B cell (primary cell): Measurements from ENCODE around the gene TBC1D1. TPM values are rescaled to one million over a fixed set of nuclear protein-coding genes. Genes with fewer than 3 reads are reported as not detected.

Experiments used
- ATAC-seq: fragments of 200-7000 bp; cut with Tn5 transposase; one replicate; pipeline ENCODE4 v1.10.0; 2021; ENCODE audit warnings: low read depth, mild to moderate bottlenecking, moderate number of reproducible peaks, moderate library complexity
- CTCF ChIA-PET: fragments of 350-600 bp; sonication (Branson Sonifier 250); formaldehyde crosslinking; loops from one replicate; lab custom pipeline; 2021; ENCODE audit warnings: antibody characterized with exemption, inconsistent platforms; lab: Charles Lee
- POLR2A ChIA-PET: fragments of 350-600 bp; sonication (Branson Sonifier 250); formaldehyde crosslinking; loops from one replicate; lab custom pipeline; 2021; ENCODE audit warnings: antibody characterized with exemption; lab: Charles Lee
- DNase-seq: peaks from one replicate; pipeline ENCODE4 v3.0.0; 2013
- H2AFZ ChIP-seq: 2 replicates; pipeline ENCODE4 v1.6.1; 2012; ENCODE audit warnings: mild to moderate bottlenecking, low read depth, low read length; ENCODE audit not compliant: insufficient read depth, poor library complexity, severe bottlenecking
- H3K27ac ChIP-seq, 2 donors: 1 replicate in 1 of 2; 2 replicates in 1 of 2; pipeline ENCODE4 v1.5.1; 2012 to 2013; ENCODE audit warnings: low read length in 2 of 2, mild to moderate bottlenecking in 2 of 2, moderate library complexity in 1 of 2
- H3K27me3 ChIP-seq, 4 experiments: fragments of 200-600 bp in 1 of 4; sonication (generic) in 1 of 4; replicated peaks in 1 of 4; 1 replicate in 2 of 4; 2 replicates in 2 of 4; pipeline versions ENCODE4 v1.6.1 to v1.7.0; 2013 to 2016; ENCODE audit warnings: low read length in 3 of 4, mild to moderate bottlenecking in 2 of 4, mixed read lengths in 1 of 4, moderate library complexity in 1 of 4; ENCODE audit not compliant: insufficient read depth in 4 of 4, control insufficient read depth in 3 of 4; ENCODE audit errors: control extremely low read depth in 1 of 4
- H3K36me3 ChIP-seq, 2 experiments: replicated peaks in 1 of 2; 1 replicate in 1 of 2; 2 replicates in 1 of 2; pipeline versions ENCODE4 v1.6.1 to v1.7.1; 2013; ENCODE audit warnings: low read length in 1 of 2; ENCODE audit not compliant: insufficient read depth in 2 of 2, control insufficient read depth in 1 of 2; ENCODE audit errors: control extremely low read depth in 1 of 2, extremely low read depth in 1 of 2
- H3K4me1 ChIP-seq, 2 donors: fragments of 200-600 bp in 1 of 2; sonication (generic) in 1 of 2; 1 replicate in 1 of 2; 2 replicates in 1 of 2; pipeline versions ENCODE4 v1.5.1 to v1.6.1; 2013 to 2017; ENCODE audit warnings: low read length in 2 of 2; ENCODE audit not compliant: control insufficient read depth in 2 of 2, insufficient read depth in 2 of 2
- H3K4me2 ChIP-seq: replicated peaks from 2 replicates; pipeline ENCODE3; 2012; ENCODE audit warnings: mild to moderate bottlenecking, low read depth, low read length; ENCODE audit not compliant: poor library complexity, severe bottlenecking
- H3K4me3 ChIP-seq, 5 experiments: fragments of 200-600 bp in 1 of 5; sonication (generic) in 1 of 5; 1 replicate in 3 of 5; 2 replicates in 2 of 5; pipeline versions ENCODE4 v1.5.1 to v1.7.0; 2011 to 2016; ENCODE audit warnings: low read length in 4 of 5, mild to moderate bottlenecking in 4 of 5, low read depth in 2 of 5, control low read depth in 1 of 5, moderate library complexity in 1 of 5; ENCODE audit not compliant: insufficient read depth in 1 of 5; ENCODE audit errors: control extremely low read depth in 1 of 5, extremely low read depth in 1 of 5
- H3K79me2 ChIP-seq: fragments of 200-600 bp; sonication (generic); one replicate; pipeline ENCODE4 v1.6.0; 2016; ENCODE audit warnings: low read length; ENCODE audit not compliant: control insufficient read depth, insufficient read depth
- H3K9ac ChIP-seq: fragments of 200-600 bp; sonication (generic); 2 replicates; pipeline ENCODE4 v1.6.1; 2017; ENCODE audit warnings: mild to moderate bottlenecking, low read length, moderate library complexity
- H3K9me3 ChIP-seq, 3 donors: one replicate each; pipeline versions ENCODE4 v1.6.1 to v1.7.1; 2013; ENCODE audit warnings: low read length in 2 of 3; ENCODE audit not compliant: control insufficient read depth in 2 of 3, insufficient read depth in 1 of 3; ENCODE audit errors: control extremely low read depth in 1 of 3
- H4K20me1 ChIP-seq: 2 replicates; pipeline ENCODE4 v1.6.0; 2012; ENCODE audit warnings: mild to moderate bottlenecking, low read length; ENCODE audit not compliant: insufficient read depth, control insufficient read depth, poor library complexity, severe bottlenecking
- H3K27ac Mint-ChIP-seq: one replicate; pipeline ENCODE4 v1.8.0; 2021; ENCODE audit warnings: mixed read lengths
- H3K27me3 Mint-ChIP-seq: one replicate; pipeline ENCODE4 v1.8.0; 2021; ENCODE audit warnings: mixed read lengths
- H3K4me1 Mint-ChIP-seq: one replicate; pipeline ENCODE4 v1.8.0; 2021; ENCODE audit warnings: mixed read lengths
- H3K4me3 Mint-ChIP-seq: one replicate; pipeline ENCODE4 v1.8.0; 2021; ENCODE audit warnings: mixed read lengths
- H3K9me3 Mint-ChIP-seq: one replicate; pipeline ENCODE4 v1.8.0; 2022; ENCODE audit warnings: mixed read lengths; ENCODE audit not compliant: insufficient read depth
- EZH2 ChIP-seq: IDR thresholded peaks from 2 replicates; pipeline ENCODE4 v1.6.1; 2012; ENCODE audit warnings: borderline replicate concordance, low read depth, mild to moderate bottlenecking, moderate library complexity, low read length; ENCODE audit not compliant: insufficient read depth, poor library complexity, severe bottlenecking
- WGBS: methylation state at CpG from one replicate; pipeline ENCODE4 v1.1.5; 2013; ENCODE audit warnings: missing lambda C conversion rate; ENCODE audit not compliant: insufficient coverage; 5-methylcytosine and 5-hydroxymethylcytosine counted together
- intact Hi-C: fragments of 100-400 bp; cut with micrococcal nuclease; formaldehyde crosslinking; loops from one replicate; pipeline ENCODE4 v1.10.0; 2022
- polyA plus RNA-seq: library from polyadenylated mRNA; depleted of rRNA; stranded (reverse); fragments of >200 nt; gene quantifications from 2 replicates; pipeline ENCODE4 v1.2.3, GENCODE V29; 2012
- total RNA-seq, 2 donors: library from RNA; stranded (reverse); fragments of 120-200 nt in 1 of 2; gene quantifications; 1 replicate in 1 of 2; 2 replicates in 1 of 2; pipeline versions ENCODE4 v1.2.3 to v1.2.4, GENCODE V29; 2013 to 2022
- TF ChIP-seq, protein P1 (sequence below): fragments of 200-600 bp; IDR thresholded peaks from one replicate; pipeline ENCODE4 v1.8.0; 2022; ENCODE audit warnings: antibody characterized with exemption, mild to moderate bottlenecking

TBC1D1 gene
- total and polyA plus RNA-seq, 2 donors (not counting 1 experiment from before 2014, with no cell fraction given), result 88.2 to 98.7 TPM

DNA sequence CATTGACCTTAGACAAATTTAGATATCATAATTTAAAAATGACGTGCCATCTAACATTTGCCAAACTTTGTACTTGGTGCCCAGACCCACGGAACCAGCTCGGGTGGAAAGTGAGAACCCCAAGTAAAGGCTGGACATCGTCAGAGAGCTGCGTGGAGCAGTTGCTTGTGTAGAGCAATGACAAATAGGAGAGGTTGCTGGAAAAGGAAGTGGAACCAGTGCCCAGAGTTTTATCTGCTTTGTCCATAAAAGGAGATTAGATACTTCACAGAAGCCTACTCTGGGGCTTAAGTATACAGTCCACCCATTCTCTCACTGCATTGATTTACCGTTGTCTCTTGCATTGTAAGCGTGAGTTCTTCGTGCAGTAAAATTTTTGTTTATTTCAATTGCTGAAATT lies 5.4 kb upstream of the TBC1D1 start:
- no peaks in the 10 kb centered on the region for H3K27me3 ChIP-seq
- no peak overlapping the region for H3K4me2 ChIP-seq
- no peak overlapping the region for H3K4me3 ChIP-seq
- WGBS, result 79% methylated on average over 4 of the region's 8 CpGs
- intact Hi-C loops, result loop anchor here (5.0 kb wide), 1 partner anchor 33 kb away; no protein-coding TSS in a partner anchor
- H3K27ac Mint-ChIP-seq, result no peak overlapping the region
- H2AFZ ChIP-seq, result no peak overlapping the region
- DNase-seq (no peak), ATAC-seq (no peak)
- H3K79me2 ChIP-seq, result no peaks in the 10 kb centered on the region
- POLR2A ChIA-PET, result no interaction called here
- no peaks in the 10 kb centered on the region for H3K9me3 ChIP-seq
- H3K27me3 Mint-ChIP-seq, result no peaks in the 10 kb centered on the region
- no peak overlapping the region for H3K9ac ChIP-seq
- TF ChIP-seq, protein P1, sequence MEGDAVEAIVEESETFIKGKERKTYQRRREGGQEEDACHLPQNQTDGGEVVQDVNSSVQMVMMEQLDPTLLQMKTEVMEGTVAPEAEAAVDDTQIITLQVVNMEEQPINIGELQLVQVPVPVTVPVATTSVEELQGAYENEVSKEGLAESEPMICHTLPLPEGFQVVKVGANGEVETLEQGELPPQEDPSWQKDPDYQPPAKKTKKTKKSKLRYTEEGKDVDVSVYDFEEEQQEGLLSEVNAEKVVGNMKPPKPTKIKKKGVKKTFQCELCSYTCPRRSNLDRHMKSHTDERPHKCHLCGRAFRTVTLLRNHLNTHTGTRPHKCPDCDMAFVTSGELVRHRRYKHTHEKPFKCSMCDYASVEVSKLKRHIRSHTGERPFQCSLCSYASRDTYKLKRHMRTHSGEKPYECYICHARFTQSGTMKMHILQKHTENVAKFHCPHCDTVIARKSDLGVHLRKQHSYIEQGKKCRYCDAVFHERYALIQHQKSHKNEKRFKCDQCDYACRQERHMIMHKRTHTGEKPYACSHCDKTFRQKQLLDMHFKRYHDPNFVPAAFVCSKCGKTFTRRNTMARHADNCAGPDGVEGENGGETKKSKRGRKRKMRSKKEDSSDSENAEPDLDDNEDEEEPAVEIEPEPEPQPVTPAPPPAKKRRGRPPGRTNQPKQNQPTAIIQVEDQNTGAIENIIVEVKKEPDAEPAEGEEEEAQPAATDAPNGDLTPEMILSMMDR, result no peak
- no peak for TF ChIP-seq EZH2
- CTCF ChIA-PET, result no interaction called here
- H3K9me3 Mint-ChIP-seq, result no peaks in the 10 kb centered on the region
- peaks cover 9 to 13% of the 10 kb centered on the region in 2 donors for H3K4me1 ChIP-seq
- no peak overlapping the region for H3K4me3 Mint-ChIP-seq
- H3K27ac ChIP-seq, result no peak overlapping the region
- H4K20me1 ChIP-seq, result no peaks in the 10 kb centered on the region
- peaks cover 22% of the 10 kb centered on the region for H3K4me1 Mint-ChIP-seq
- no peaks in the 10 kb centered on the region for H3K36me3 ChIP-seq
